ENCODE data around the gene TRDN.

The TRDN gene, protein sequence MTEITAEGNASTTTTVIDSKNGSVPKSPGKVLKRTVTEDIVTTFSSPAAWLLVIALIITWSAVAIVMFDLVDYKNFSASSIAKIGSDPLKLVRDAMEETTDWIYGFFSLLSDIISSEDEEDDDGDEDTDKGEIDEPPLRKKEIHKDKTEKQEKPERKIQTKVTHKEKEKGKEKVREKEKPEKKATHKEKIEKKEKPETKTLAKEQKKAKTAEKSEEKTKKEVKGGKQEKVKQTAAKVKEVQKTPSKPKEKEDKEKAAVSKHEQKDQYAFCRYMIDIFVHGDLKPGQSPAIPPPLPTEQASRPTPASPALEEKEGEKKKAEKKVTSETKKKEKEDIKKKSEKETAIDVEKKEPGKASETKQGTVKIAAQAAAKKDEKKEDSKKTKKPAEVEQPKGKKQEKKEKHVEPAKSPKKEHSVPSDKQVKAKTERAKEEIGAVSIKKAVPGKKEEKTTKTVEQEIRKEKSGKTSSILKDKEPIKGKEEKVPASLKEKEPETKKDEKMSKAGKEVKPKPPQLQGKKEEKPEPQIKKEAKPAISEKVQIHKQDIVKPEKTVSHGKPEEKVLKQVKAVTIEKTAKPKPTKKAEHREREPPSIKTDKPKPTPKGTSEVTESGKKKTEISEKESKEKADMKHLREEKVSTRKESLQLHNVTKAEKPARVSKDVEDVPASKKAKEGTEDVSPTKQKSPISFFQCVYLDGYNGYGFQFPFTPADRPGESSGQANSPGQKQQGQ

GRCh38 chr6:123636782-123637181 is at the start of gene TRDN:
TSS of gene TRDN (minus strand) at chr6:123636950. CDS start at chr6:123636775, 175 bp downstream.
- DNase-seq, result no peak

GRCh38 chr6:123681957-123682462 is 45.3 kb upstream of the TRDN start:
- no peak for DNase-seq

GRCh38 chr6:123677897-123678296 is 41.1 kb upstream of the TRDN start:
- no peak for DNase-seq

GRCh38 chr6:123676793-123677192 is 40.0 kb upstream of the TRDN start:
- no peak for DNase-seq

DNA sequence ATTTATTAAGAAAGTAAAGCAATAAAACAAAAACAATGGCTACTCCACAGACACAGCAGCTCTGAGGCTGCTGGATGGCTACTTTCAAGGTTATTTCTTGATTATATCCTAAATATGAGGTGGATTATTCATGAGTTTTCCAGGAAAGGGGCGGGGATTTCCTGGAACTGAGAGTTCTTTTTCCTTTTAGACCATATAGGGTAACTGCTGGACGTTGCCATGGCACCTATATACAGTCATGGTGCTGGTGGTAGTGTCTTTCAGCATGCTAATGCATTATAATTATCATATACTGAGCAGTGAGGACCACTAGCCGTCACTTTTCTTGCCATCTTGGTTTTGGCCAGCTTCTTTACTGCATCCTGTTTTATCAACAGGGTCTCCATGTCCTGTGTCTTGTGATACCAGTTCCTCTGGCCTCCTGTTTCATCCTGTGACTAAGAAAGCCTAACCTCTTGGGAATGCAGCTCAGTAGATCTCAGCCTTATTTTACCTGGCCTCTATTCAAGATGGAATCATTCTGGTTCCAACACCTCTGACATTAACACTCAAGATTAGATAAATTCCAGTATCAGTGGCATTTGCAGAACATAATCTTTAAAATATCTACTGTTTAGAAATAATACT is 32.3 kb upstream of the TRDN start:
- no peak for DNase-seq

DNA sequence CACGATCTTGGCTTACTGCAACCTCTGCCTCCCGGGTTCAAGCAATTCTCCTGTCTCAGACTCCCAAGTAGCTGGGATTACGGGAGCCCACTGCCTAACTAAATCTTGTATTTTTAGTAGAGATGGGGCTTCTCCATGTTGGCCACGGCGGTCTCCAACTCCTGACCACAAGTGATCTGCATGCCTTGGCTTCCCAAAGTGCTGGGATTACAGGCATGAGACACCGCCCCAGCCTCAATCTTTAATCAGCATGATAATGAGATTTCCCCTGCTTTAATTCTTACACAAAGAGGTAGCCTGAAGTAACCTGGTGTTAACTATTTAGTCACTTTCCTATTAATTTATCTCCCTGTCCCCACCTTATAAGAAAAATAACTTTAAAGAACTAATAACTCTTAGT is 31.3 kb upstream of the TRDN start:
- DNase-seq, result no peak

DNA sequence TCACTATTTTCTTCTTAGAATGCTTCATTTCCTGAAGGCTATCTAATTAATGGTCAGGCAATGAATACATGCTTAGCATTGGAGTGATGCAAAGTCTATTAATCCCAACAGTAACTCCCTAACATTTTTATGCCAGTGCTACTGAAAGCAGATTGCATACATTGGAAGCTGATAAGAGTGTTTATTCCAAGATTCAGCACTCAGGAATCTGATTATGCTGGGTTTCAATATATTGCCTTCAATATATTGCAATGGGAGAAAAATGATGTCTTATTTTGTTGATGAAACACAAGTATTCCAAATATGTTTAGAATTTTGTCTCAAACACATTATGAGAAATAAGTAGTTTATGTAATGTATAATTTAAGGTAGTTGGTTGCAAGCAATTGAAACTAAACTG is 26.7 kb upstream of the TRDN start:
- DNase-seq, result no peak

GRCh38 chr6:123662757-123663156 is 26.0 kb upstream of the TRDN start:
- no peak for DNase-seq

GRCh38 chr6:123661105-123661891 is 24.5 kb upstream of the TRDN start:
- no peak for DNase-seq

DNA sequence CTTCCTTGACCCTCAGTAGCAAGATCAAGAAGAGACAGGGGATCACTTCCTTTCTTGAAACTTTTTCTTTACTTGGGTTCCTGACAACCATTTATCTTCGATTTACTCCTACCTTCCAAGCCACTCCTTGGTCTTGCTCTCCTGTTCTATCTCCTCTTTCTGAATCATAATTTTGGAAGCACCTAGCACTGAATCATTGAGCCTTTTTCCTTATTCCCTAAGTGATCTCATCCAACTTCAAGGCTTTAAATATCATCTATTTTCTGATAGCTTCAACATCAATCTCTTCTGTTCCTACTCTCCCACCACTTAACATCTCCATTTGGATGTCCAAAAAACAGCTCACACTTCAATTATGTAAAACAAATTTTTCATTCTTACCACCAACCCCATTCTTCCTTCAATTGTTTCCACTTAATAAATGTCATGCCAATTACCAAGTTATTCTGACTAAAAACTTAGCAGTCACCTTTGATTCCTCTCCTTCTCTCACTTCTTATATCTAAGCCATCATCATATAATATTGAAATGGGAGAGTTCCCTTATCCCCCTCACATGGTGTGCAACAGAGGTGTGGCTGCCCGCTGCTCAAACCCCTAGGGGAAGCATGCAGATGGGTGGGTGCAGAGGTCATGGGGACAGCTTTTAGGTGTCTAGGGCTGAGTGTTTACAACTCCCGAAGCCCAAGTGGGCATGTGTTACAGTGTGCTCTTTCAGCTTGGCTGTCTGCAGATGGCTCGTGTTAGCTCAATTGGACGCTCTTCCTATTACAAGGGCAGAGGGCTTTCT is 23.4 kb upstream of the TRDN start:
- DNase-seq, result no peak

- DNase-seq, result no peak
Observed at GRCh38 chr6:123658848-123659247, 22.1 kb upstream of the TRDN start.

DNA sequence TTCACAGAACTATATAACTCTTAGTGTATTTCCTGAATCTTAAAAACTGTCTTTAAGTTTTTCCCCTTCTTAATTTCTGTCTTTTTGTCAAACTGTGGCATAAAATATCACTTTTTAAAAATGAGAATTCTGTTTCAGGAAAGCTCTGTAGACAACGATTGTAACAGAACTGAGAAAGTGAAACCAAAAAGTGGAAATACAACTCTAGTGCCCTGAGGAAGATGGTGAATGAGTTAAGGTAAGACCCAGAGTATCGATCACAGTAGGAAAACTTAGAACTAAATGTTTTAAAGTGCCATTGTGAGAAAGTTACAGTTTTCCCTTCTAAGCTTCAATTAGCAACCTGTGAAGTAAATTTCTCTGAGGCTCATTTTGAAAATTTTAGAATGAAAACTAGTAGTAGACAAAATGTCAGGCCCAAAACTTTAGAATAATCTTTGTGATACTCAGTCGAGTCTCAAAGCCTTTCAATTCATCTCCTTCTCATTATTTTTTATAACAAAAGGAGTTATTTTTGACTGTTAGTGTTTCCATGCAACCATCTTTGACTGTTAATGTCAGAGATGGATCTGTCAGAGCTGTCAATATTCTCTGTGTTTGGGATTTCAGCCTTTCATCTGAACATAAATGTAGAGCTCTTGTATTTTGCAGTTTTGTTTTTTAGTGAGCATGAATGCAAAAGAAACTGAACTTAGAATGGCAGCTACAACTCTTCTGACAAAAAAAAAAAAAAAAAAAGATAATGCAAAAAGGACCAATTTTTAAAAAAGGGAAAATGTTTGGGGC is 19.0 kb upstream of the TRDN start:
- no peak for DNase-seq

DNA sequence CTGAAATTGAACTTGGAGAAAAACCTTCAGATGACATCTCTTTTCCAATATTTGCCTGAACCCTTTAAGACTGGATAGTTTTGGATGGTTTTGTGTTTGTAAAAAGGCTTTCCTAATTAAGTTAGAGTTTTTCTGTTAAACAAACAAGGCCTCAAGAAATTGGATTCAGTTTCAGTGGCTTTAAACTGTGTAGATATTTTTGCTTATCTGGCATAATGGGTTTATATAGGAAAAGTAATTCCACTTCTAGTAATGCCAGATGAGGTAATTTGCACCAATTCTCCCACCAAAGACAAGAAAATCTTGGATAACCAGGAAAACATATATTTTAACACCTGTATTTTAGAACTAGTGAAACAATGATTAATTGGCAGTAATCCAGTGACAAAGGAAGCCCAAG is 12.0 kb upstream of the TRDN start:
- no peak for DNase-seq

DNA sequence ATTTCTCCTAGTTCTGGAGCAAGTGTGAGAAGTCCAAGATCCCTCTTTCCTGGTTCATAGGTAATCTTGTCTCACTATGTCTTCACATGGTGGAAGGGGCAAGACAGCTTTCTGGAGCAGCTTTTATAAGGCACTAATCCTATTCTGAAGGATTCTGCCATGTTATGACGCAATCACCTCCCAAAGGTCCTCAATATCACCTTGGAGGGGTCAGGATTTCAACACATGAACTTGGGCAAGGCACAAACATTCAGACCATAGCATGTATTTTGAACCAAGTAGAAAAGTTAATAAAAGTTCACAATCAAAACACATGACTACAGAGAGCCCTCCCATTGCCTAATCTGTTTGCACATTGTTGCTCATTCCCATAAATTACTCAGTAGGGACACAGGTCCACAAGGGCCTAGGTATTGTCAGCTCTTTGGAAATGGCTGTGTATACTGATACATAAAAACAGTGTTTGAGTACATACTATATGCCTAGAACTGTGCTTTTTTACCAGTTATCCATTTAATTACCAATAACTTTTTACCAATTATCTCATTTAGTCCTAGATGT is 11.3 kb upstream of the TRDN start:
- no peak for DNase-seq

DNA sequence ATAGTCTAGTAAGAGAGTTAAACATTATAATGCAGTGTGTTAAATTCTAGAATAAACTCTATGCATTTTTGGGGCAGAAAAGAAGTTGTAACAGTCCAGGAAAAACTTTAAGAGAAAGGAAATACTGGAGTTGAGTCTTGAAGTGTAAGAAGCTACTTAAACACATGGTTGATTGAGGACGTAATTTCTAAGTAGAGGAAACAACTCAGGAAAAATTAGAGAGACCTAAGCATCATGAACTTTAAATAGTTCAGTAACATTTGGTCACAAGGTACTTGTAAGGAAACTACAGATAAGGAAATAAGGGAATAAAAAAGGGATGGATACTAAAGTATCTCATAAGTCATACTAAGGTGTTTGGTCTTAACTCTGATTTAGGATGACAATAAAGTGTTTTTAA is 4.7 kb upstream of the TRDN start:
- no peak for DNase-seq

- DNase-seq, result no peak
Observed at GRCh38 chr6:123640567-123641187, 3.9 kb upstream of the TRDN start.

- no peak for DNase-seq
Observed at GRCh38 chr6:123638865-123639264, 2.1 kb upstream of the TRDN start.

- DNase-seq, result no peak
Observed at GRCh38 chr6:123636282-123636681, 468 bp downstream of the TRDN start.

GRCh38 chr6:123635567-123635966 is 1.2 kb downstream of the TRDN start:
- DNase-seq, result no peak

GRCh38 chr6:123635144-123635543 is 1.6 kb downstream of the TRDN start:
- no peak for DNase-seq

All from COR-L47 (cell line).